H9 (cell line): ENCODE measurements around the gene AGAP3. TPM values are rescaled to one million over a fixed set of nuclear protein-coding genes. Genes with fewer than 3 reads are reported as not detected.

Experiments
- DNase-seq: peaks from one replicate; pipeline ENCODE4 v3.0.0-alpha.2; 2017
- H2AFZ ChIP-seq: one replicate; pipeline ENCODE4 v1.6.1; 2013; ENCODE audit warnings: mild to moderate bottlenecking, low read length, control low read depth, moderate library complexity
- H2AK5ac ChIP-seq: 2 replicates; pipeline ENCODE4 v1.6.1; 2013; ENCODE audit warnings: low read length, control low read depth, mixed read lengths; ENCODE audit not compliant: insufficient read length
- H2BK120ac ChIP-seq: one replicate; pipeline ENCODE4 v1.6.1; 2013; ENCODE audit warnings: low read depth, mild to moderate bottlenecking, low read length, control low read depth, inconsistent platforms; ENCODE audit not compliant: poor library complexity, severe bottlenecking
- H2BK12ac ChIP-seq: 2 replicates; pipeline ENCODE4 v1.6.1; 2013; ENCODE audit warnings: low read length, control low read depth, mixed read lengths, low read depth; ENCODE audit not compliant: insufficient read length
- H2BK15ac ChIP-seq: 2 replicates; pipeline ENCODE4 v1.6.1; 2013; ENCODE audit warnings: low read depth, low read length, control low read depth
- H2BK20ac ChIP-seq: one replicate; pipeline ENCODE4 v1.6.1; 2013; ENCODE audit warnings: low read depth, mild to moderate bottlenecking, low read length, control low read depth, inconsistent platforms; ENCODE audit not compliant: poor library complexity, severe bottlenecking
- H2BK5ac ChIP-seq: 2 replicates; pipeline ENCODE4 v1.6.1; 2013; ENCODE audit warnings: low read length, control low read depth, mixed read lengths; ENCODE audit not compliant: insufficient read length
- H3K14ac ChIP-seq: 2 replicates; pipeline ENCODE4 v1.6.1; 2013; ENCODE audit warnings: low read length, control low read depth; ENCODE audit not compliant: insufficient read depth
- H3K18ac ChIP-seq: 2 replicates; pipeline ENCODE4 v1.6.1; 2013; ENCODE audit warnings: low read depth, mild to moderate bottlenecking, mixed read lengths, low read length, control low read depth; ENCODE audit not compliant: insufficient read length
- H3K23ac ChIP-seq: 2 replicates; pipeline ENCODE4 v1.6.1; 2013; ENCODE audit warnings: low read length, control low read depth, mixed read lengths, low read depth; ENCODE audit not compliant: insufficient read length
- H3K23me2 ChIP-seq: 2 replicates; pipeline ENCODE4 v1.6.1; 2013; ENCODE audit warnings: low read depth, mild to moderate bottlenecking, mixed read lengths, low read length, control low read depth; ENCODE audit not compliant: insufficient read length, poor library complexity, severe bottlenecking
- H3K27ac ChIP-seq: 2 replicates; pipeline ENCODE4 v1.5.1; 2013; ENCODE audit warnings: low read length, control low read depth, mixed read lengths, low read depth; ENCODE audit not compliant: insufficient read length
- H3K27me3 ChIP-seq: 2 replicates; pipeline ENCODE4 v1.6.1; 2013; ENCODE audit warnings: low read length, control low read depth, inconsistent platforms; ENCODE audit not compliant: insufficient read depth
- H3K4ac ChIP-seq: 2 replicates; pipeline ENCODE4 v1.6.1; 2013; ENCODE audit warnings: low read depth, mild to moderate bottlenecking, control low read depth, inconsistent platforms, low read length, moderate library complexity
- H3K4me1 ChIP-seq: 2 replicates; pipeline ENCODE4 v1.6.1; 2013; ENCODE audit warnings: low read length, control low read depth, inconsistent platforms; ENCODE audit not compliant: insufficient read depth
- H3K4me2 ChIP-seq: 2 replicates; pipeline ENCODE4 v1.6.1; 2013; ENCODE audit warnings: low read length, control low read depth, mixed read lengths; ENCODE audit not compliant: insufficient read length, insufficient read depth
- H3K56ac ChIP-seq: 2 replicates; pipeline ENCODE4 v1.6.1; 2013; ENCODE audit warnings: low read depth, mild to moderate bottlenecking, mixed read lengths, low read length, control low read depth; ENCODE audit not compliant: insufficient read length
- H3K79me1 ChIP-seq: 2 replicates; pipeline ENCODE4 v1.6.1; 2013; ENCODE audit warnings: low read depth, mild to moderate bottlenecking, moderate library complexity, low read length, control low read depth, inconsistent platforms; ENCODE audit not compliant: insufficient read depth, poor library complexity, severe bottlenecking
- H3K79me2 ChIP-seq: 2 replicates; pipeline ENCODE4 v1.6.1; 2013; ENCODE audit warnings: low read length, control low read depth, inconsistent platforms; ENCODE audit not compliant: insufficient read depth
- H3K9ac ChIP-seq: 2 replicates; pipeline ENCODE4 v1.6.1; 2013; ENCODE audit warnings: low read length, control low read depth, mixed read lengths; ENCODE audit not compliant: insufficient read length; ENCODE audit errors: extremely low read depth
- H3K9me3 ChIP-seq: one replicate; pipeline ENCODE4 v1.6.1; 2013; ENCODE audit warnings: low read depth, low read length, inconsistent platforms; ENCODE audit not compliant: control insufficient read depth
- H3T11ph ChIP-seq: one replicate; pipeline ENCODE4 v1.6.1; 2013; ENCODE audit warnings: mild to moderate bottlenecking, low read length, control low read depth, inconsistent platforms
- H4K20me1 ChIP-seq: one replicate; pipeline ENCODE4 v1.6.1; 2013; ENCODE audit not compliant: control insufficient read depth, insufficient read length, insufficient read depth
- H4K5ac ChIP-seq: 2 replicates; pipeline ENCODE4 v1.6.1; 2013; ENCODE audit warnings: low read depth, mild to moderate bottlenecking, mixed read lengths, low read length, control low read depth; ENCODE audit not compliant: insufficient read length
- H4K8ac ChIP-seq: replicated peaks from 2 replicates; pipeline ENCODE4 v1.6.1; 2013; ENCODE audit warnings: low read length, control low read depth, mixed read lengths, low read depth; ENCODE audit not compliant: insufficient read length
- H4K91ac ChIP-seq: 2 replicates; pipeline ENCODE4 v1.6.1; 2013; ENCODE audit warnings: low read depth, mild to moderate bottlenecking, moderate library complexity, mixed read lengths, low read length, control low read depth; ENCODE audit not compliant: insufficient read length
- H3K27ac Mint-ChIP-seq, 3 experiments: 2 replicates in 2 of 3; 3 replicates in 1 of 3; pipeline ENCODE4 v1.8.0; 2020 to 2021; ENCODE audit warnings: mixed read lengths in 3 of 3, mild to moderate bottlenecking in 1 of 3, moderate library complexity in 1 of 3
- H3K27me3 Mint-ChIP-seq: 2 replicates; pipeline ENCODE4 v1.8.0; 2021; ENCODE audit warnings: low read depth, mild to moderate bottlenecking, moderate library complexity, mixed read lengths
- H3K36me3 Mint-ChIP-seq, 3 experiments: 2 replicates in 2 of 3; 3 replicates in 1 of 3; pipeline ENCODE4 v1.8.0; 2020 to 2021; ENCODE audit warnings: low read depth in 3 of 3, mixed read lengths in 3 of 3; ENCODE audit not compliant: insufficient read depth in 1 of 3
- H3K4me1 Mint-ChIP-seq, 2 experiments: 2 replicates each; pipeline ENCODE4 v1.8.0; 2020; ENCODE audit warnings: mixed read lengths in 2 of 2
- H3K4me3 Mint-ChIP-seq, 2 experiments: 2 replicates in 1 of 2; 3 replicates in 1 of 2; pipeline ENCODE4 v1.8.0; 2020 to 2021; ENCODE audit warnings: mild to moderate bottlenecking in 2 of 2, mixed read lengths in 2 of 2, moderate library complexity in 1 of 2
- H3K9me3 Mint-ChIP-seq, 2 experiments: 2 replicates in 1 of 2; 3 replicates in 1 of 2; pipeline ENCODE4 v1.8.0; 2020; ENCODE audit warnings: mild to moderate bottlenecking in 2 of 2, mixed read lengths in 2 of 2, moderate library complexity in 1 of 2
- WGBS: extraction: QIAGEN DNeasy Blood & Tissue Kit; methylation state at CpG from one replicate; pipeline ENCODE4 v1.1.7; 2013; ENCODE audit warnings: missing lambda C conversion rate, low lambda C conversion rate, mixed read lengths; ENCODE audit not compliant: insufficient read length; ENCODE audit errors: extremely low coverage; 5-methylcytosine and 5-hydroxymethylcytosine counted together
- total RNA-seq: library from RNA; stranded (reverse); gene quantifications from 2 replicates; pipeline ENCODE4 v1.2.1, GENCODE V29; 2021
- TF ChIP-seq, protein P1 (sequence below): fragments of 200-600 bp; sonication (generic); conservative IDR thresholded peaks from 3 replicates; pipeline ENCODE4 v1.8.0; 2021; ENCODE audit warnings: antibody characterized with exemption, mild to moderate bottlenecking

The AGAP3 gene
- total RNA-seq, 1 experiment from 2014 or later = 97.7 TPM

DNA sequence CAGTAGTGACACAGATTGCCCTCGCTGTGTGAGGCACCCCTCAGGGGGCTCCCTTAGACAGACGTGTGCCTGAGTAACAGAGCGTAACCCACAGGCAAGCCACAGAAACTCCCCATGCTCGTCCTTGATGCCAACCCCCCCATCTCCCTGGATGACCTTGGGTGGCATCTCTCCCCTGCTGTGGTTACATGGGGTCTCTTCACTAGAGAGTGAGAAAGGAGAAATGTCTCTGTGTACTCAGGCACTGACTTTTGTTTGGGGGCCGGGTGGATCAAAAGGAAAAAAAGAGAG lies 101.9 kb downstream of the AGAP3 start:
- Histone ChIP-seq H3K23me2 (no peaks in the 10 kb centered on the region), H3K23ac (no peak overlapping the region), H2BK120ac (no peak overlapping the region), H3K27ac (no peak overlapping the region), H3K14ac (no peak overlapping the region), H3T11ph (no peak overlapping the region), H3K4me2 (no peak overlapping the region), H3K79me2 (no peaks in the 10 kb centered on the region), H3K27me3 (no peaks in the 10 kb centered on the region), H3K18ac (no peak overlapping the region), H2BK15ac (no peak overlapping the region), H2AK5ac (no peak overlapping the region), H3K9me3 (no peaks in the 10 kb centered on the region), H4K5ac (no peak overlapping the region), H3K4ac (no peak overlapping the region), H4K8ac (no peak overlapping the region), H3K9ac (no peak overlapping the region), H2BK5ac (no peak overlapping the region), H3K79me1 (no peaks in the 10 kb centered on the region), H3K4me1 (no peaks in the 10 kb centered on the region), H2BK12ac (no peak overlapping the region), H2BK20ac (no peak overlapping the region), H4K91ac (no peak overlapping the region), H2AFZ (no peak overlapping the region), H4K20me1 (no peaks in the 10 kb centered on the region), H3K56ac (no peak overlapping the region)
- Mint-ChIP-seq H3K4me3 (no peak overlapping the region), H3K36me3 (no peaks in the 10 kb centered on the region; a peak in 1 of 7 replicates), H3K9me3 (no peaks in the 10 kb centered on the region), H3K4me1 (no peaks in the 10 kb centered on the region), H3K27me3 (peaks cover 34% of the 10 kb centered on the region), H3K27ac (no peak overlapping the region)
- DNase-seq = no peak
- TF ChIP-seq, protein P1, sequence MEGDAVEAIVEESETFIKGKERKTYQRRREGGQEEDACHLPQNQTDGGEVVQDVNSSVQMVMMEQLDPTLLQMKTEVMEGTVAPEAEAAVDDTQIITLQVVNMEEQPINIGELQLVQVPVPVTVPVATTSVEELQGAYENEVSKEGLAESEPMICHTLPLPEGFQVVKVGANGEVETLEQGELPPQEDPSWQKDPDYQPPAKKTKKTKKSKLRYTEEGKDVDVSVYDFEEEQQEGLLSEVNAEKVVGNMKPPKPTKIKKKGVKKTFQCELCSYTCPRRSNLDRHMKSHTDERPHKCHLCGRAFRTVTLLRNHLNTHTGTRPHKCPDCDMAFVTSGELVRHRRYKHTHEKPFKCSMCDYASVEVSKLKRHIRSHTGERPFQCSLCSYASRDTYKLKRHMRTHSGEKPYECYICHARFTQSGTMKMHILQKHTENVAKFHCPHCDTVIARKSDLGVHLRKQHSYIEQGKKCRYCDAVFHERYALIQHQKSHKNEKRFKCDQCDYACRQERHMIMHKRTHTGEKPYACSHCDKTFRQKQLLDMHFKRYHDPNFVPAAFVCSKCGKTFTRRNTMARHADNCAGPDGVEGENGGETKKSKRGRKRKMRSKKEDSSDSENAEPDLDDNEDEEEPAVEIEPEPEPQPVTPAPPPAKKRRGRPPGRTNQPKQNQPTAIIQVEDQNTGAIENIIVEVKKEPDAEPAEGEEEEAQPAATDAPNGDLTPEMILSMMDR = no peak
- WGBS = no CpG with 5 or more reads among the region's 5 CpGs
